ENCODE results near the gene P4HA2. TPM values are rescaled to one million over a fixed set of nuclear protein-coding genes. Genes with fewer than 3 reads are reported as not detected.
A peak's percentile ranks its signal among the peaks of the same experiment; 100 is the strongest.

The P4HA2 gene
- total RNA-seq, 6 donors from 2014 or later: 37.7 to 85.2 (median 57.5) TPM

DNA sequence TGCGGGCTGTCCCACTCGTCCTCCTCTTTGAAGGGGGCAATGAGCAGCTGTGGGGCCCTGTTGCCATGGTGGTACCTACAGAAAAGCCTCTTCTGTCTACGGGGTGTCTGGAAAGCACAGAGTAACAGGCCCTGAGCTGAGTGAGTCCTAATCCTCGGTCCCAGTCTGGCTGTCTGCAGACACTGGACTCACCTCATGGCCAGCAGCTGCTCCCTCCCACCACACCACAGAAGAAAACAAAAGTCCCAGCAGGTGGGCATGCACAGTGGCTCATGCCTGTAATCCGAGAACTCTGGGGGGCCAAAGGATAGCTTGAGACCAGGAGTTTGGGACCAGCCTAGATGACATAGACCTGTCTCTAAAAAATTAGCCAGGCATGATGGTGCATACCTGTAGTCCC lies 19.9 kb downstream of the P4HA2 start:
- Histone ChIP-seq H3K9me3 (no peaks in the 10 kb centered on the region), H3K4me1 (peaks cover 0 to 11% (median 2%) of the 10 kb centered on the region in 4 donors), H3K36me3 (peaks cover 5 to 71% (median 34%) of the 10 kb centered on the region in 4 donors), H3K27me3 (no peaks in the 10 kb centered on the region), H3K27ac (no peak overlapping the region), H3K4me3 (no peak overlapping the region)
- DNase-seq (no peak), ATAC-seq (ENCODE audit: low FRiP score in 2 of 2) (no peak)
- no peak for TF ChIP-seq EP300 (IDR thresholded peaks at IDR 0.05)
- TF ChIP-seq POLR2A (IDR thresholded peaks at IDR 0.05): no peak
- TF ChIP-seq, protein P1, sequence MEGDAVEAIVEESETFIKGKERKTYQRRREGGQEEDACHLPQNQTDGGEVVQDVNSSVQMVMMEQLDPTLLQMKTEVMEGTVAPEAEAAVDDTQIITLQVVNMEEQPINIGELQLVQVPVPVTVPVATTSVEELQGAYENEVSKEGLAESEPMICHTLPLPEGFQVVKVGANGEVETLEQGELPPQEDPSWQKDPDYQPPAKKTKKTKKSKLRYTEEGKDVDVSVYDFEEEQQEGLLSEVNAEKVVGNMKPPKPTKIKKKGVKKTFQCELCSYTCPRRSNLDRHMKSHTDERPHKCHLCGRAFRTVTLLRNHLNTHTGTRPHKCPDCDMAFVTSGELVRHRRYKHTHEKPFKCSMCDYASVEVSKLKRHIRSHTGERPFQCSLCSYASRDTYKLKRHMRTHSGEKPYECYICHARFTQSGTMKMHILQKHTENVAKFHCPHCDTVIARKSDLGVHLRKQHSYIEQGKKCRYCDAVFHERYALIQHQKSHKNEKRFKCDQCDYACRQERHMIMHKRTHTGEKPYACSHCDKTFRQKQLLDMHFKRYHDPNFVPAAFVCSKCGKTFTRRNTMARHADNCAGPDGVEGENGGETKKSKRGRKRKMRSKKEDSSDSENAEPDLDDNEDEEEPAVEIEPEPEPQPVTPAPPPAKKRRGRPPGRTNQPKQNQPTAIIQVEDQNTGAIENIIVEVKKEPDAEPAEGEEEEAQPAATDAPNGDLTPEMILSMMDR (IDR thresholded peaks at IDR 0.05): no peak
- TF ChIP-seq POLR2AphosphoS5 (IDR thresholded peaks at IDR 0.05): no peak
- 92 to 96% methylated on average over 5 of the region's 5 CpGs for WGBS, 2 donors

DNA sequence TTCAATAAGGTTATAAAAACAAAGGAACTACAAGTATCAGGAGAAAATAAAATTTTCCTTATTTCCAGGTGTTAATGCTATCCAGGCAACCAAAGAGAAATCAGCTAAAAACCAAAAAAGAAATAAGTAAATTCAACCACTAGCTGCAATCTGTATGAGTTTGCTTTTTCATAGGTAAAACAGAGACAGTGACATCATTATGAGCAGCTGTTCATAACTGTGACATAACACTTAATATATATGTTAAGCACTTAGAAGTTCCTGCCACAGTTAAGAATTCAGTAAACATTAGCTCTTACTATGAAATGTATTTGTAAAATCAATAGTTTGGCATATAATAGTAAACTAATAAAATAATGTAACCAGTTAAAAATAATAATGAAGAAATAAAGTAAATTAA lies 20.9 kb downstream of the P4HA2 start:
- Histone ChIP-seq H3K36me3 (peaks cover 5 to 71% (median 31%) of the 10 kb centered on the region in 4 donors), H3K4me1 (peaks cover 0 to 11% (median 2%) of the 10 kb centered on the region in 4 donors), H3K4me3 (no peak overlapping the region), H3K27me3 (no peaks in the 10 kb centered on the region), H3K9me3 (no peaks in the 10 kb centered on the region), H3K27ac (no peak overlapping the region)
- DNase-seq (no peak), ATAC-seq (ENCODE audit: low FRiP score in 2 of 2) (no peak)
- TF ChIP-seq EP300 (IDR thresholded peaks at IDR 0.05): no peak
- TF ChIP-seq POLR2AphosphoS5 (IDR thresholded peaks at IDR 0.05): no peak
- TF ChIP-seq POLR2A (IDR thresholded peaks at IDR 0.05): no peak
- TF ChIP-seq, protein P1 (IDR thresholded peaks at IDR 0.05): no peak

DNA sequence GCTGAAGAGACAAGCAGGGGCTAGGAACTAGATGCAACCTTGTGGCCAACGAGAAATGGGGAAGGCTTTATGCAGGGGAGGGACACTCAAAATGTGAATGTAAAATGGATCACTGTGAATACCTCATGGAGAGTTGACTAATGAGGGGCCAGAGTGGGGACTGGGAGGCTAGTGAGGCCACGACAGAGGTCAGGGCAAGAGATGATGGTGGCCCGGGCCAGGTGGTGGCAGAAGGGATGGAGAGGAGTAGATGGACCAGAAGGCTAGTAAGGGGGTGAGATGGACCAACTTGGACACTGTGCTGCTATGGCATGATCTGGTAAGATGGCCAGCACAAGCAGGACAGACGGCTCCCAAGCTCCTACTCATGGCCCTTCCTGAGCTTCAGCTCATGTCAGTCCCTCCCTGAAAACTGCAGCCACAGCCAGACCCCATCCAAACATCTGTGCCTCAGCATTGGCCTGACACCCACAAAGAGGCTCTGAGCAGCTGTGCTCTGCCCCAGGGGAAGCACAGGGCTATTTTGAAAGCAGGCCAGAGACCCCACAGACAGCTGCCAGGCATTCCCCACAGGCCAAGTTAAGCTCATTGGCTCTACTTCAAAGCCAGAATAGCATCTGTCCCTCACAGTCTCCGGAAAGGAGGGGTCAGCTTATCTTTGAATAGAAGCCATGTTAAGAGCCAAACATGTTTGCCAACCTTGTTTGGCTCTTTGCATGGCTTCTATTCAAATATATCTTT lies 22.1 kb downstream of the P4HA2 start:
- H3K4me1 ChIP-seq: peaks cover 0 to 11% (median 2%) of the 10 kb centered on the region in 4 donors
- no peak for TF ChIP-seq EP300 (IDR thresholded peaks at IDR 0.05)
- TF ChIP-seq, protein P1 (IDR thresholded peaks at IDR 0.05): no peak
- TF ChIP-seq POLR2AphosphoS5 (IDR thresholded peaks at IDR 0.05): no peak
- no peak for TF ChIP-seq POLR2A (IDR thresholded peaks at IDR 0.05)
- H3K9me3 ChIP-seq: no peaks in the 10 kb centered on the region
- 78 to 81% methylated on average over 4 to 5 of the region's 5 CpGs for WGBS, 2 donors
- no peak overlapping the region for H3K4me3 ChIP-seq
- peak overlapping the region in 1 of 4 donors; percentile 23 for H3K27ac ChIP-seq
- ATAC-seq (ENCODE audit: low FRiP score in 2 of 2): peak in 1 of 2 donors; percentile 27
- peaks cover 5 to 71% (median 29%) of the 10 kb centered on the region in 4 donors for H3K36me3 ChIP-seq
- H3K27me3 ChIP-seq: no peaks in the 10 kb centered on the region
- no peak for DNase-seq

DNA sequence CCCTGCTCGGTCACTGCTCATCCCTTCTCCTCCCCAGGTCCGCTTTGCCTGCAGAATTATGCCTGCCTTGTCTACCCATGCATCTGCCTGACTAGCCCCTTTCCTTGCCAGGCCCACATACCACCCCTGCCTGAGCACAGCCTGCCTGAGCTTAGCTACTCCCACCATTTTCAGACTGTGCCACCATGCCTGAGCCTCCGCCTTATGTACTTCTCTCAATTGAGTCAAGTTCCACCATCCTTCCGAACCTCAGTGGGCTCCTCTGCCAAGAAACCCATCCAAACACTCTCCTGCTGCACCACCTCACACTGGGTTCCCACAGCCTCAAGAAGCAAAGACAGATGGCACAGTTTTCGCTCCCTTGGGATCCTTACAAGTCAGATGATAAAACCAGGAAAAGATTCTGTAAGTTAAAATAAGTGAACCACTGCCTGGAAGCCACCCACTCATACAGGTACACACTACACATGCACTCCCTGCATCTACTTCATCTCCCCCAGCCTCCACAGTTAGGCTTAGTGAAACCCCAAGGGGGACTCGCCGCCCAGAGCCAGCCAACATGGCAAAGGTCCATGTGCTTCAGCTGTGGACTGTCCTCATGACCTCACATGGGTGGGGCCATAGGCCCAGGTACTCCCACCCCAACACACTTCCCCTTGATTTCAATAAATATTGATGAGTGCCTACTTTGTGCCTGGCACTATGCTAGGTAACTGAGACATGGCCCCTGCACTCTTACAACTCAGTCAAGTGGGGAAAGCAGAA lies 23.1 kb downstream of the P4HA2 start:
- ATAC-seq (ENCODE audit: low FRiP score in 2 of 2) (no peak), DNase-seq (no peak)
- no peak overlapping the region for H3K4me3 ChIP-seq
- peaks cover 0 to 11% (median 2%) of the 10 kb centered on the region in 4 donors for H3K4me1 ChIP-seq
- no peaks in the 10 kb centered on the region for H3K9me3 ChIP-seq
- no peaks in the 10 kb centered on the region for H3K27me3 ChIP-seq
- H3K27ac ChIP-seq: no peak overlapping the region
- no peak for TF ChIP-seq EP300 (IDR thresholded peaks at IDR 0.05)
- no peak for TF ChIP-seq POLR2AphosphoS5 (IDR thresholded peaks at IDR 0.05)
- TF ChIP-seq POLR2A (IDR thresholded peaks at IDR 0.05): no peak
- TF ChIP-seq, protein P1 (IDR thresholded peaks at IDR 0.05): no peak
- H3K36me3 ChIP-seq: peaks cover 5 to 71% (median 20%) of the 10 kb centered on the region in 4 donors
- WGBS, 2 donors: 90 to 93% methylated on average over 6 to 7 of the region's 7 CpGs

All from upper lobe of left lung (tissue), 6 donors.